IMR-90 (cell line): ENCODE results near the gene NFIA.

Experiments
- CEBPB ChIP-seq: IDR thresholded peaks from 2 replicates; pipeline ENCODE4 v1.6.1; 2012; ENCODE audit warnings: low read depth, low read length, improper control_type of control experiment
- MAFK ChIP-seq: IDR thresholded peaks from 2 replicates; pipeline ENCODE4 v1.6.1; 2012; ENCODE audit warnings: low read depth, low read length, improper control_type of control experiment
- POLR2A ChIP-seq: IDR thresholded peaks from 2 replicates; pipeline ENCODE4 v1.6.1; 2012; ENCODE audit warnings: mild to moderate bottlenecking, low read depth, low read length
- RAD21 ChIP-seq: IDR thresholded peaks from 2 replicates; pipeline ENCODE4 v1.6.1; 2012; ENCODE audit warnings: low read length, improper control_type of control experiment
- RCOR1 ChIP-seq: IDR thresholded peaks from 2 replicates; pipeline ENCODE4 v1.6.1; 2012; ENCODE audit warnings: mild to moderate bottlenecking, low read length, improper control_type of control experiment; ENCODE audit not compliant: insufficient replicate concordance
- SMC3 ChIP-seq: fragments of 150-350 bp; IDR thresholded peaks from 2 replicates; pipeline ENCODE4 v1.6.1; 2016; ENCODE audit warnings: low read depth, mild to moderate bottlenecking, antibody characterized with exemption, low read length, moderate library complexity
- TF ChIP-seq, protein P1 (sequence below): conservative IDR thresholded peaks from 2 replicates; pipeline ENCODE4 v1.5.1; 2012; ENCODE audit warnings: mild to moderate bottlenecking, low read depth, low read length, improper control_type of control experiment

DNA sequence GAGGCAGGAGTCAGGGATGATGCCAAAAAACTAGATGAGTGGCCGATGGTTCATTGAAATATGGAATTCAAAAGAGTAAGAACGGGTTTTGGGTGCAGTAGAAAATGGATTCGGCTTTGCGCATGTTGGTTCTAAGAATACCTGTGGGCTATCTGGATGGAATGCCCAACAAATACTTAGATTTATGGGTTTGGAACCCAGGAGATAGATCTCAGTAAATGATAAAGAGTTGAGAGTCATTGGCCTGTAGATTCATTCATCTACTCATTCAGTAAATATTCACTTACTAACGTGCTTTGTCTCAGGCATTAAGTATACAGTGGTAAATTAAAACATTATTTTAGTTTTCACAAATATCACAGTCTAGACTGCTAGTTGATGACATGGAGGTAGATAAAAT, 247.7 kb downstream of the NFIA start:
- TF ChIP-seq MAFK, result no peak
- TF ChIP-seq, protein P1, sequence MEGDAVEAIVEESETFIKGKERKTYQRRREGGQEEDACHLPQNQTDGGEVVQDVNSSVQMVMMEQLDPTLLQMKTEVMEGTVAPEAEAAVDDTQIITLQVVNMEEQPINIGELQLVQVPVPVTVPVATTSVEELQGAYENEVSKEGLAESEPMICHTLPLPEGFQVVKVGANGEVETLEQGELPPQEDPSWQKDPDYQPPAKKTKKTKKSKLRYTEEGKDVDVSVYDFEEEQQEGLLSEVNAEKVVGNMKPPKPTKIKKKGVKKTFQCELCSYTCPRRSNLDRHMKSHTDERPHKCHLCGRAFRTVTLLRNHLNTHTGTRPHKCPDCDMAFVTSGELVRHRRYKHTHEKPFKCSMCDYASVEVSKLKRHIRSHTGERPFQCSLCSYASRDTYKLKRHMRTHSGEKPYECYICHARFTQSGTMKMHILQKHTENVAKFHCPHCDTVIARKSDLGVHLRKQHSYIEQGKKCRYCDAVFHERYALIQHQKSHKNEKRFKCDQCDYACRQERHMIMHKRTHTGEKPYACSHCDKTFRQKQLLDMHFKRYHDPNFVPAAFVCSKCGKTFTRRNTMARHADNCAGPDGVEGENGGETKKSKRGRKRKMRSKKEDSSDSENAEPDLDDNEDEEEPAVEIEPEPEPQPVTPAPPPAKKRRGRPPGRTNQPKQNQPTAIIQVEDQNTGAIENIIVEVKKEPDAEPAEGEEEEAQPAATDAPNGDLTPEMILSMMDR, result no peak
- no peak for TF ChIP-seq RCOR1
- TF ChIP-seq SMC3, result no peak
- TF ChIP-seq POLR2A, result no peak
- no peak for TF ChIP-seq RAD21
- TF ChIP-seq CEBPB, result no peak
